ENCODE results near the gene KRT3.

The KRT3 gene

GRCh38 chr12:52820521-52820920 is 24.6 kb upstream of the KRT3 start:
- H3K36me3 ChIP-seq (ENCODE audit: control insufficient read depth in 2 of 2, insufficient read depth in 2 of 2, low read length in 2 of 2), result no peaks in the 10 kb centered on the region
- peaks cover 3 to 5% of the 10 kb centered on the region in 2 donors for H3K4me1 ChIP-seq (ENCODE audit: control insufficient read depth in 2 of 2, insufficient read depth in 2 of 2, low read length in 2 of 2)
- no peak overlapping the region for H3K27ac ChIP-seq (ENCODE audit: low read depth in 2 of 2, low read length in 2 of 2)
- H3K9ac ChIP-seq (ENCODE audit: low read depth in 1 of 2, low read length in 2 of 2), result no peak overlapping the region
- H3K4me3 ChIP-seq (ENCODE audit: low read length in 2 of 2), result no peak overlapping the region
- H3K27me3 ChIP-seq (ENCODE audit: control insufficient read depth in 2 of 2, insufficient read depth in 2 of 2, low read length in 2 of 2), result no peaks in the 10 kb centered on the region
- no peaks in the 10 kb centered on the region for H3K9me3 ChIP-seq (ENCODE audit: control insufficient read depth in 2 of 2, low read length in 2 of 2)

- Histone ChIP-seq H3K4me1 (ENCODE audit: control insufficient read depth in 2 of 2, insufficient read depth in 2 of 2, low read length in 2 of 2) (peaks cover 3 to 5% of the 10 kb centered on the region in 2 donors), H3K36me3 (ENCODE audit: control insufficient read depth in 2 of 2, insufficient read depth in 2 of 2, low read length in 2 of 2) (no peaks in the 10 kb centered on the region), H3K27ac (ENCODE audit: low read depth in 2 of 2, low read length in 2 of 2) (no peak overlapping the region), H3K9me3 (ENCODE audit: control insufficient read depth in 2 of 2, low read length in 2 of 2) (no peaks in the 10 kb centered on the region), H3K9ac (ENCODE audit: low read depth in 1 of 2, low read length in 2 of 2) (no peak overlapping the region), H3K4me3 (ENCODE audit: low read length in 2 of 2) (no peak overlapping the region), H3K27me3 (ENCODE audit: control insufficient read depth in 2 of 2, insufficient read depth in 2 of 2, low read length in 2 of 2) (no peaks in the 10 kb centered on the region)
Observed at GRCh38 chr12:52819731-52820510, 24.0 kb upstream of the KRT3 start.

GRCh38 chr12:52818887-52819420 is 23.0 kb upstream of the KRT3 start:
- Histone ChIP-seq H3K36me3 (ENCODE audit: control insufficient read depth in 2 of 2, insufficient read depth in 2 of 2, low read length in 2 of 2) (no peaks in the 10 kb centered on the region), H3K27ac (ENCODE audit: low read depth in 2 of 2, low read length in 2 of 2) (no peak overlapping the region), H3K27me3 (ENCODE audit: control insufficient read depth in 2 of 2, insufficient read depth in 2 of 2, low read length in 2 of 2) (no peaks in the 10 kb centered on the region)

GRCh38 chr12:52818388-52818787 is 22.5 kb upstream of the KRT3 start:
- no peaks in the 10 kb centered on the region for H3K9me3 ChIP-seq (ENCODE audit: control insufficient read depth in 2 of 2, low read length in 2 of 2)
- H3K36me3 ChIP-seq (ENCODE audit: control insufficient read depth in 2 of 2, insufficient read depth in 2 of 2, low read length in 2 of 2), result no peaks in the 10 kb centered on the region
- peaks cover 3 to 5% of the 10 kb centered on the region in 2 donors for H3K4me1 ChIP-seq (ENCODE audit: control insufficient read depth in 2 of 2, insufficient read depth in 2 of 2, low read length in 2 of 2)
- no peak overlapping the region for H3K27ac ChIP-seq (ENCODE audit: low read depth in 2 of 2, low read length in 2 of 2)
- H3K4me3 ChIP-seq (ENCODE audit: low read length in 2 of 2), result no peak overlapping the region
- no peaks in the 10 kb centered on the region for H3K27me3 ChIP-seq (ENCODE audit: control insufficient read depth in 2 of 2, insufficient read depth in 2 of 2, low read length in 2 of 2)
- no peak overlapping the region for H3K9ac ChIP-seq (ENCODE audit: low read depth in 1 of 2, low read length in 2 of 2)

More at GRCh38 chr12:52818887-52819420, 23.0 kb upstream of the KRT3 start:
- Histone ChIP-seq H3K4me3 (ENCODE audit: low read length in 2 of 2) (no peak overlapping the region), H3K9me3 (ENCODE audit: control insufficient read depth in 2 of 2, low read length in 2 of 2) (no peaks in the 10 kb centered on the region), H3K4me1 (ENCODE audit: control insufficient read depth in 2 of 2, insufficient read depth in 2 of 2, low read length in 2 of 2) (peaks cover 3 to 5% of the 10 kb centered on the region in 2 donors), H3K9ac (ENCODE audit: low read depth in 1 of 2, low read length in 2 of 2) (no peak overlapping the region)

- Histone ChIP-seq H3K4me1 (ENCODE audit: control insufficient read depth in 2 of 2, insufficient read depth in 2 of 2, low read length in 2 of 2) (peaks cover 3 to 5% of the 10 kb centered on the region in 2 donors), H3K4me3 (ENCODE audit: low read length in 2 of 2) (no peak overlapping the region), H3K36me3 (ENCODE audit: control insufficient read depth in 2 of 2, insufficient read depth in 2 of 2, low read length in 2 of 2) (no peaks in the 10 kb centered on the region), H3K27me3 (ENCODE audit: control insufficient read depth in 2 of 2, insufficient read depth in 2 of 2, low read length in 2 of 2) (no peaks in the 10 kb centered on the region), H3K9ac (ENCODE audit: low read depth in 1 of 2, low read length in 2 of 2) (no peak overlapping the region), H3K9me3 (ENCODE audit: control insufficient read depth in 2 of 2, low read length in 2 of 2) (no peaks in the 10 kb centered on the region), H3K27ac (ENCODE audit: low read depth in 2 of 2, low read length in 2 of 2) (no peak overlapping the region)
Observed at GRCh38 chr12:52817699-52818238, 21.9 kb upstream of the KRT3 start.

GRCh38 chr12:52817003-52817698 is 21.2 kb upstream of the KRT3 start:
- Histone ChIP-seq H3K4me3 (ENCODE audit: low read length in 2 of 2) (no peak overlapping the region), H3K36me3 (ENCODE audit: control insufficient read depth in 2 of 2, insufficient read depth in 2 of 2, low read length in 2 of 2) (no peaks in the 10 kb centered on the region), H3K27me3 (ENCODE audit: control insufficient read depth in 2 of 2, insufficient read depth in 2 of 2, low read length in 2 of 2) (no peaks in the 10 kb centered on the region), H3K27ac (ENCODE audit: low read depth in 2 of 2, low read length in 2 of 2) (no peak overlapping the region), H3K4me1 (ENCODE audit: control insufficient read depth in 2 of 2, insufficient read depth in 2 of 2, low read length in 2 of 2) (peaks cover 3% of the 10 kb centered on the region in 2 donors), H3K9me3 (ENCODE audit: control insufficient read depth in 2 of 2, low read length in 2 of 2) (no peaks in the 10 kb centered on the region), H3K9ac (ENCODE audit: low read depth in 1 of 2, low read length in 2 of 2) (no peak overlapping the region)

- H3K27me3 ChIP-seq (ENCODE audit: control insufficient read depth in 2 of 2, insufficient read depth in 2 of 2, low read length in 2 of 2), result no peaks in the 10 kb centered on the region
- H3K36me3 ChIP-seq (ENCODE audit: control insufficient read depth in 2 of 2, insufficient read depth in 2 of 2, low read length in 2 of 2), result no peaks in the 10 kb centered on the region
- no peak overlapping the region for H3K4me3 ChIP-seq (ENCODE audit: low read length in 2 of 2)
- no peak overlapping the region for H3K9ac ChIP-seq (ENCODE audit: low read depth in 1 of 2, low read length in 2 of 2)
- H3K9me3 ChIP-seq (ENCODE audit: control insufficient read depth in 2 of 2, low read length in 2 of 2), result no peaks in the 10 kb centered on the region
- H3K27ac ChIP-seq (ENCODE audit: low read depth in 2 of 2, low read length in 2 of 2), result no peak overlapping the region
- no peaks in the 10 kb centered on the region for H3K4me1 ChIP-seq (ENCODE audit: control insufficient read depth in 2 of 2, insufficient read depth in 2 of 2, low read length in 2 of 2)
Observed at GRCh38 chr12:52815676-52816588, 20.0 kb upstream of the KRT3 start.

- Histone ChIP-seq H3K4me1 (ENCODE audit: control insufficient read depth in 2 of 2, insufficient read depth in 2 of 2, low read length in 2 of 2) (no peaks in the 10 kb centered on the region), H3K36me3 (ENCODE audit: control insufficient read depth in 2 of 2, insufficient read depth in 2 of 2, low read length in 2 of 2) (no peaks in the 10 kb centered on the region), H3K27me3 (ENCODE audit: control insufficient read depth in 2 of 2, insufficient read depth in 2 of 2, low read length in 2 of 2) (no peaks in the 10 kb centered on the region), H3K4me3 (ENCODE audit: low read length in 2 of 2) (no peak overlapping the region), H3K27ac (ENCODE audit: low read depth in 2 of 2, low read length in 2 of 2) (no peak overlapping the region), H3K9ac (ENCODE audit: low read depth in 1 of 2, low read length in 2 of 2) (no peak overlapping the region), H3K9me3 (ENCODE audit: control insufficient read depth in 2 of 2, low read length in 2 of 2) (no peaks in the 10 kb centered on the region)
Observed at GRCh38 chr12:52815161-52815560, 19.2 kb upstream of the KRT3 start.

GRCh38 chr12:52814710-52815155 is 18.8 kb upstream of the KRT3 start:
- Histone ChIP-seq H3K9ac (ENCODE audit: low read depth in 1 of 2, low read length in 2 of 2) (no peak overlapping the region), H3K9me3 (ENCODE audit: control insufficient read depth in 2 of 2, low read length in 2 of 2) (no peaks in the 10 kb centered on the region), H3K27me3 (ENCODE audit: control insufficient read depth in 2 of 2, insufficient read depth in 2 of 2, low read length in 2 of 2) (no peaks in the 10 kb centered on the region), H3K27ac (ENCODE audit: low read depth in 2 of 2, low read length in 2 of 2) (no peak overlapping the region), H3K36me3 (ENCODE audit: control insufficient read depth in 2 of 2, insufficient read depth in 2 of 2, low read length in 2 of 2) (no peaks in the 10 kb centered on the region), H3K4me1 (ENCODE audit: control insufficient read depth in 2 of 2, insufficient read depth in 2 of 2, low read length in 2 of 2) (no peaks in the 10 kb centered on the region), H3K4me3 (ENCODE audit: low read length in 2 of 2) (no peak overlapping the region)
